Muscle layer of duodenum (tissue), 2 donors: ENCODE measurements around the gene DNAL4.

Source experiments
- H3K27ac ChIP-seq: one replicate; pipeline ENCODE4 v1.7.0; 2013; ENCODE audit warnings: mild to moderate bottlenecking, low read length
- H3K27me3 ChIP-seq: one replicate; pipeline ENCODE4 v1.7.0; 2013; ENCODE audit warnings: low read depth, mild to moderate bottlenecking, control low read depth, low read length
- H3K36me3 ChIP-seq, 2 donors: one replicate each; pipeline ENCODE4 v1.7.0; 2013; ENCODE audit warnings: low read length in 2 of 2, control low read depth in 1 of 2, mild to moderate bottlenecking in 1 of 2; ENCODE audit not compliant: insufficient read depth in 2 of 2, control insufficient read depth in 1 of 2
- H3K4me1 ChIP-seq, 2 donors: one replicate each; pipeline ENCODE4 v1.7.0; 2013; ENCODE audit warnings: low read length in 2 of 2, mild to moderate bottlenecking in 2 of 2, control low read depth in 1 of 2, moderate library complexity in 1 of 2; ENCODE audit not compliant: insufficient read depth in 2 of 2, control insufficient read depth in 1 of 2
- H3K4me3 ChIP-seq, 2 donors: one replicate each; pipeline ENCODE4 v1.7.0; 2013; ENCODE audit warnings: low read length in 2 of 2, low read depth in 1 of 2, mild to moderate bottlenecking in 1 of 2
- H3K9me3 ChIP-seq, 2 donors: one replicate each; pipeline ENCODE4 v1.7.0; 2013; ENCODE audit warnings: low read length in 2 of 2, control low read depth in 1 of 2, mild to moderate bottlenecking in 1 of 2; ENCODE audit not compliant: control insufficient read depth in 1 of 2
- donor health status: healthy.

The DNAL4 gene

DNA sequence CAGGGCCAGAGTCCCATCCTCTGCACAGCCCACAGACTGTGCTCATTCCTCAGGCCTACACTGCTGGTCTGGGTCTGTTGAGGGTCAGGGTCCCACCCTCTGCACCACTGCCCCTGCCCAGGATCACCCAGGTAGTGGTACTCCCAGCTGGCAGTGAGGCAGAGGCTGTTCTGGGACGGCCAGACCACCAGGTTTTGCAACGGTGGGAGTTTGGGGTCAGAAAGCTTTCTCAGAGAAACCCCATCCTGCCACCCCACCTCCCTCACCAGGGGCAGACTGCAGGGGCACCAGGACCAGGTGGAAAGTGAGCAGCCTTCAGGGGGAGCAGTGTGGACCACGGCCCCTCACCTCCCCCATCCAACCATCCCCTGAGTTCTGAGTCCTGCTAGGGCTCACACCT lies 39.1 kb upstream of the DNAL4 start:
- H3K9me3 ChIP-seq, result no peaks in the 10 kb centered on the region
- no peaks in the 10 kb centered on the region for H3K4me1 ChIP-seq
- no peak overlapping the region for H3K4me3 ChIP-seq
- no peaks in the 10 kb centered on the region for H3K36me3 ChIP-seq
- H3K27ac ChIP-seq, result no peak overlapping the region
- no peaks in the 10 kb centered on the region for H3K27me3 ChIP-seq

GRCh38 chr22:38832005-38832978 lies 38.3 kb upstream of the DNAL4 start:
- no peaks in the 10 kb centered on the region for H3K36me3 ChIP-seq
- no peaks in the 10 kb centered on the region for H3K9me3 ChIP-seq
- no peak overlapping the region for H3K27ac ChIP-seq
- H3K27me3 ChIP-seq, result no peaks in the 10 kb centered on the region
- H3K4me3 ChIP-seq, result no peak overlapping the region
- H3K4me1 ChIP-seq, result no peaks in the 10 kb centered on the region

GRCh38 chr22:38831166-38831945 lies 37.4 kb upstream of the DNAL4 start:
- no peak overlapping the region for H3K27ac ChIP-seq

GRCh38 chr22:38830845-38831108 lies 36.8 kb upstream of the DNAL4 start:
- Histone ChIP-seq H3K9me3 (no peaks in the 10 kb centered on the region), H3K4me3 (no peak overlapping the region), H3K27me3 (no peaks in the 10 kb centered on the region), H3K27ac (no peak overlapping the region), H3K36me3 (no peaks in the 10 kb centered on the region), H3K4me1 (no peaks in the 10 kb centered on the region)

More at GRCh38 chr22:38831166-38831945, 37.4 kb upstream of the DNAL4 start:
- H3K27me3 ChIP-seq, result no peaks in the 10 kb centered on the region
- no peak overlapping the region for H3K4me3 ChIP-seq
- no peaks in the 10 kb centered on the region for H3K9me3 ChIP-seq
- no peaks in the 10 kb centered on the region for H3K4me1 ChIP-seq
- H3K36me3 ChIP-seq, result no peaks in the 10 kb centered on the region

DNA sequence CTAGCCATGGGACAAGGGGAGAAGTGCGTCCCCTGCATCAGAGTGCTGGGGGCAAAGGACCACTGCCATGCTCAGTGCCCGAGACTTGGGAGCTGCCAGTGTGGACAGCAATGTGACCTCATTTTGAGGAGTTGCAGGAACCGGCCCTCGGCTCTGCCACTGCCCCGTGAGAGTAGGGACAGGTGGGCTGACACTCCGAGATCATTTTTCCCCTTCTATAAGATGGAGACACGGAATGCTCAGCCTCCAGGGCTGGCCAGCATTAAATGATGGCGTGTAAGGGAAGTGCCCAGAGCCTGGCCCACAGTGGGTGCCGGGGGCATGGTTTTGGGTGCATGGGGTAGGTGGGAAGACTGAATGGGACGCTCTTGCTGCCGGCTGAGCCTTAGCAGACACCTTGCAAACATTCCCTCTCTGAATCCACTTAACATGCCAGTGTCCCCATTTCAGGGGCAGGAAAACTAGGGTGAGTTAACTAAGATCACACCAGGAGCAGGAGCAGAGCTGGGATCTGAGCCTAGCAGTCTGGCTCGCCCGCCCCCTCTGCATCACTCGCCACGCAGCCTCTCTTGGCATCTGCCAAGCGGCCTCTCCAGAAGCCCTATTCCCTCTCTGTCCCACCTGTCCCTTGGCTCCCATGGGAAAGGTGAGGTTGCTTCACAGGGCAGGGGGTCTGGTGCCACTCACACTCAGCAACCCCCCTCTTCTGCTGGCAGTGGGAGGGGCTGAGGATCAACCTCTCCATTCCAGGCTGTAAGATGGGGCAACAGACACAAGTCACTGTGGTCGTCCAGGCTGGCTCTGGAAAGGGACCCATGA lies 36.3 kb upstream of the DNAL4 start:
- H3K9me3 ChIP-seq, result no peaks in the 10 kb centered on the region
- H3K4me1 ChIP-seq, result no peaks in the 10 kb centered on the region
- no peak overlapping the region for H3K4me3 ChIP-seq
- no peak overlapping the region for H3K27ac ChIP-seq
- no peaks in the 10 kb centered on the region for H3K36me3 ChIP-seq
- no peaks in the 10 kb centered on the region for H3K27me3 ChIP-seq

GRCh38 chr22:38829485-38829884 lies 35.5 kb upstream of the DNAL4 start:
- H3K27ac ChIP-seq, result no peak overlapping the region

DNA sequence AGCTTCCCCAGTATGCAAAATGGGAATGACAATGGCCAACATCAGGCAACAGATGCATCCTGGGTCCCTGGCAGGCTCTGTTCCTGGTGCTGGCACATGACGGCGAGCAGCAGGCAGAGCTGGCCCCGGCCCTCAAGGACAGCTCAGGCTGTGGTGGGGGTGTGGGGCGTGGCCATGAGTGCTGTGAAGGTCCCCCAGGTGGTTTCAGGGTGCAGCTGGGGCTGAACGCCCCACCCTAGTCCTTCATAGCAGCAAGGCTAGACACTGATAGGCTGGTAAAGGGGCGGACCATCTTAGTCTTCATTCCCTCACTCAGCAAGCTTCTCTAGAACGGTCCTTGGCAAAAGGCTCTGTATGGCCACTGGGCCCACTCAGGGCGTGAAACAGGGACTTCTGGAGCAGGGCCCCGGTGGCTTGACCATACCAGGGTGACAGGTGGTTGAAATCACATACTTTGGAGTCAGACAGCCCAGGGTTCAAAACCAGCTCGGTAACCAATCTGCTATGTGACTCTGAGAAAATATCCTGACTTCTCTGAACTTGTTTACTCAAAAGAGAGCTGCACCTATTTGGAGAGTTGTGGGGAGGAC lies 34.8 kb upstream of the DNAL4 start:
- H3K9me3 ChIP-seq, result no peaks in the 10 kb centered on the region
- H3K4me3 ChIP-seq, result no peak overlapping the region
- H3K36me3 ChIP-seq, result no peaks in the 10 kb centered on the region
- no peak overlapping the region for H3K27ac ChIP-seq
- no peaks in the 10 kb centered on the region for H3K4me1 ChIP-seq
- H3K27me3 ChIP-seq, result no peaks in the 10 kb centered on the region

More at GRCh38 chr22:38829485-38829884, 35.5 kb upstream of the DNAL4 start:
- Histone ChIP-seq H3K4me3 (no peak overlapping the region), H3K27me3 (no peaks in the 10 kb centered on the region), H3K4me1 (no peaks in the 10 kb centered on the region), H3K9me3 (no peaks in the 10 kb centered on the region), H3K36me3 (no peaks in the 10 kb centered on the region)

DNA sequence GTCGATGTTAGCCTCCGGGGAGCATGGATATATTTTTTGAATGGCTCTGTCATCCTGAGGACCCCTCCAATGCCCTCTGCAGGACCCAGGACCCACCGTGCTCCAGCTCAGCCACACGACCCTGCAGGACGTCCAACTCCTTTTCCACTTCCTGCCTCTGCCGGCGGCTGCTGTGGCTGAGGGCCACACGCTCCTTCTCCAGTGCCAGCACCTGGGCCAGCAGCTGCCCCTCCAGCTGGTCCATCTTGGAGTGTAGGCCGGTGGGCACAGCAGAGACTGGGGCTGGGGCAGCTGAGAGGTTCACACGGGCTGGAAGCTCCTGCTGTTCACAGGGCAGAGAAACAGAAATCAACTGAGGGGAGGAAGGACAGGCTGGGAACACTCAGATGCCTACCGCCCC lies 34.2 kb upstream of the DNAL4 start:
- Histone ChIP-seq H3K27ac (no peak overlapping the region), H3K27me3 (no peaks in the 10 kb centered on the region), H3K36me3 (no peaks in the 10 kb centered on the region), H3K9me3 (no peaks in the 10 kb centered on the region), H3K4me3 (no peak overlapping the region), H3K4me1 (no peaks in the 10 kb centered on the region)

DNA sequence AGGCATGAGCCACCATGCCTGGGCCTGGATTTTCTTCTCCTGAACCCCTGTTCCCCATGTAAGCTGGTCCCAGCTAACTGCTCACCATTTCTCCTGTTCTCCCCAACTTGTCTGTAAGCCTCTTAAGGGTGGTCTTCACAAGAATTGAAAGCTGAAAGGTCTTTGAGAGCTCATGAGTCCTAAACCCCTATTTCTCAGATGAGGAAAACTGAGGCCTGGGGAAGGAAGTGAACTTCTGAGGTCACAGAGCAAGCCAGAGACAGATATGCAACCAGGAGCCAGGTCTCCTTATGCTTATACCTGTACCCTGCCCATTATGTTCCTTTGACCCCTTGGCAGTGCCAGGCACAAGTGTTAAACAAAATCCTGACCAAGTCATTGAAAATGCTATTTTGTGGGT lies 33.6 kb upstream of the DNAL4 start:
- H3K4me1 ChIP-seq, result no peaks in the 10 kb centered on the region
- no peak overlapping the region for H3K4me3 ChIP-seq
- no peaks in the 10 kb centered on the region for H3K9me3 ChIP-seq
- no peak overlapping the region for H3K27ac ChIP-seq
- H3K36me3 ChIP-seq, result no peaks in the 10 kb centered on the region
- H3K27me3 ChIP-seq, result no peaks in the 10 kb centered on the region

- Histone ChIP-seq H3K27ac (no peak overlapping the region), H3K9me3 (no peaks in the 10 kb centered on the region), H3K27me3 (no peaks in the 10 kb centered on the region), H3K4me1 (no peaks in the 10 kb centered on the region), H3K4me3 (no peak overlapping the region), H3K36me3 (no peaks in the 10 kb centered on the region)
These were observed 32.9 kb upstream of the DNAL4 start for GRCh38 chr22:38826801-38827200.

- no peak overlapping the region for H3K4me3 ChIP-seq
- H3K4me1 ChIP-seq, result no peaks in the 10 kb centered on the region
- no peaks in the 10 kb centered on the region for H3K9me3 ChIP-seq
- H3K27ac ChIP-seq, result no peak overlapping the region
- H3K36me3 ChIP-seq, result no peaks in the 10 kb centered on the region
- H3K27me3 ChIP-seq, result no peaks in the 10 kb centered on the region
These were observed 32.4 kb upstream of the DNAL4 start for GRCh38 chr22:38826386-38826785.
